Measurements from ENCODE around the gene ZYG11A.
"Not testable (repeated sequence)": the region's sequence is repeated elsewhere in the genome, so short reads cannot be mapped to it uniquely, and the experiment has no call there.

DNA sequence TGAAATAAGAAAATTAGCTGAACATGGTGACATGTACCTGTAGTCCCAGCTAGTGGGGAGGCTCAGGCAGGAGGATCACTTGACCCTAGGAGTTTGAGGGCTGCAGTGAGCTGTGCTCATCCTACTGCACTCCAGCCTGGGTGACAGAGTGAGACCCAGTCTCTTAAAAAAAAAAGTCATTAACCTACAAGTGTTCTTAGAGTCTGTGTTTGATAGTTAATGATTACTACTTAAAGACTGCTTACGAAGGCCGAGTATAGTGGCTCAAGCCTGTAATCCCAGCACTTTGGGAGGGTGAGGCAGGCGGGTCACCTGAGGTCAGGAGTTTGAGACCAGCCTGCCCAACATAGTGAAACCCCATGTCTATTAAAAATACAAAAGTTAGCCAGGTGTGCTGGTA is 38.5 kb upstream of the ZYG11A start:
- TF ChIP-seq CTCF (IDR thresholded peaks at IDR 0.05); REST (IDR thresholded peaks at IDR 0.05; ENCODE audit: insufficient read depth in 1 of 2, low read depth in 2 of 2, low read length in 1 of 2); POLR2AphosphoS5 (IDR thresholded peaks at IDR 0.05; ENCODE audit: low read depth, low read length); SIN3A (IDR thresholded peaks at IDR 0.05; ENCODE audit: borderline replicate concordance, insufficient read depth, low read depth, low read length); TCF7L2 (IDR thresholded peaks at IDR 0.05; ENCODE audit: low read depth, low read length): not testable (repeated sequence)

Measured in Panc1 (cell line).